ENCODE results near the gene DOK7.
"Not testable (repeated sequence)": the region's sequence is repeated elsewhere in the genome, so short reads cannot be mapped to it uniquely, and the experiment has no call there.

The DOK7 gene

DNA sequence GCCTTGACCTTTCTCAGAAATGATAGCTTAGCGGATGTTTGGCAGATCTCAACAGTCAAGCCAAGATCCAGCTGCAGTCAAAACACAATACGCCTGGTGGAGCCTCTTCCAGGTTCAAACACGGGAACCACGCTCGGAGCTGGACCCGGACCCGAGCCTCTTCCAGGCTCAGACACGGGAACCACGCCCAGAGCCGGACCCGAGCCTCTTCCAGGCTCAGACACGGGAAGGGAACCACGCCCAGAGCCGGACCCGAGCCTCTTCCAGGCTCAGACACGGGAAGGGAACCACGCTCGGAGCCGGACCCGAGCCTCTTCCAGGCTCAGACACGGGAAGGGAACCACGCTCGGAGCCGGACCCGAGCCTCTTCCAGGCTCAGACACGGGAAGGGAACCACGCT, 48.5 kb downstream of the DOK7 start:
- not testable (repeated sequence) for DNase-seq

DNA sequence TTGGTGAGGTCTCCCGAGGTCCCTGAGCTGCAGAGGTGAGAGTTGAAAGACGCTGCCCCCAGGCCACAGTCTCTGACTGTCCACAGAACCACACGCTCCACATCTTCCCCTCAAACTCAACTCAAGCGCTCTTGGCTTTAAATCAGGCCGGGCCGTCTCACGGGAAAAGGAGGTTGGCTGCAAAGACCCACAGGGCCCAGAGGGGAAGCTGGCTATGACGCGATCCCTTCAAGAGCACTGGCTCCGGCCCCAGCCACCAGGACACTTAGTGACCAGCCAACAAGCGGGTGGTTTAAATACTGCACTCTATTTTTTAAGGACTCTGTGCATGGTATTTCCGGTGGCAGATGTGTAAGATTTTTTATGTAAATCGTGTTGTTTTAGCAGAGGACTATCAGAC, 49.2 kb downstream of the DOK7 start:
- DNase-seq: no peak

DNA sequence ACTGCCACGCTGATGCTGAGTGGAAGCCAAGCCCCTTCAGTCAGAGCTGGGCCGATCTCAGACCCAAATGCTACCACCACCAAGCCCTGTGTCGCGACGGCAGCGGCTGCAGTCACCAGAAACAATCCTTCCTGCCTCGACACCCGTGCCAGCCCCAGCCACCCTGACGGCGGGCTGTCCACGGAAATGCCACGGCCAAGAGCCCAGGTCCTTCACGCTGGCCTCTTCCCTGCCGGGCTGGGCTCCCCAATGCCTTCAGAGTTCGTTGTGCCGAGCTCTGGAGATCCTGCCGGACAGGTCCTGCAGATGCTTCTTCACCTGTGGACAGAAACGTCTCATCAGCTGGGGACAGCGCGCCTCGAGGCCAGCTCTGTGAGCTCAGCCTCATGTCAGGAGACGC, 49.6 kb downstream of the DOK7 start:
- DNase-seq: no peak

DNA sequence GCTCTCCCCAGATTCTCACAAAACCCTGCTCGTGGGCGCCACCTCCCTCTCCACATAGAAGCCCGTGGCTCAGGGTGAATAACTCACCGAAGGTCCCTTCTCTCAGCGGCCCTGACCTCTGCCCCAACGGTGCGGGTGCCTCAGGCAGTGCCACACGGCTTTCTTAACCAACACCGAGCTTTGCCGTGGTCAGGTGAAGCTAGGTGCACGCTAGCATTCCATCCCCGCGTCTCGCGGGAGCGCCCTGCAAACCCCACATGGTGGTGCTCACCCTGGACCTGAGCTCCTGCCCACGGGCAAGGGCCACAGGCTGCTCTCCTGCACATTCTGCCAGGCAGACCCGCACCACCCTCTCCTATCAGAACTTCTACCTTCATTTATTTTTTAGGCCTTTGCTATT, 50.7 kb downstream of the DOK7 start:
- no peak for DNase-seq

DNA sequence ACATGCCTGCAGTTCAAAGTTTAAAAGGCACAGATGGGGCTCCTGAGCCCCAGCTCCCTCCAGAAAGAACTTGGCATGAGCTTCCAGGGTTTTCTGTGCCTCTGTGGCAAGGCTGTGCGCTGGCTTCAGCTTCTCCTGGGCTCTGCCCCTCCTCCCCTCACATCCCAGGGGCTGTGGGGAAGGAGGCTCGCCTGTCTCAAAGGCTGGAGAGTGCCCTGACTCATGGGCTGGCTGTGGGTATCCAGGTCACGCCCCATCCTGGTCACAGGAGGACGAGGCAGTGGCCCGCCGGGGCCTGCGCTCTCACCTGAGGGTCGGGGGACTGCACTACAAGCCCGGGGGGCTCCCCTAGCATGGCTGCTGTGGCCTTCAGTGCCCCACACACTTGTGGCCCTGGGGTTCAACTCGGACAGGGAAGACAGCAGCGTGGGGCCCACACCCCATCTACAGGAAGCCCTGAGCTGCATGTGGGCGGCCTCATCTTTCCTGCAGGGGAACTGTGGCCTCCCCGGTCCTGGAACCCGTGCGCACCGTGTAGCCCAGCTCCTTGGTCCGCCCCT, 51.2 kb downstream of the DOK7 start:
- no peak for DNase-seq

DNA sequence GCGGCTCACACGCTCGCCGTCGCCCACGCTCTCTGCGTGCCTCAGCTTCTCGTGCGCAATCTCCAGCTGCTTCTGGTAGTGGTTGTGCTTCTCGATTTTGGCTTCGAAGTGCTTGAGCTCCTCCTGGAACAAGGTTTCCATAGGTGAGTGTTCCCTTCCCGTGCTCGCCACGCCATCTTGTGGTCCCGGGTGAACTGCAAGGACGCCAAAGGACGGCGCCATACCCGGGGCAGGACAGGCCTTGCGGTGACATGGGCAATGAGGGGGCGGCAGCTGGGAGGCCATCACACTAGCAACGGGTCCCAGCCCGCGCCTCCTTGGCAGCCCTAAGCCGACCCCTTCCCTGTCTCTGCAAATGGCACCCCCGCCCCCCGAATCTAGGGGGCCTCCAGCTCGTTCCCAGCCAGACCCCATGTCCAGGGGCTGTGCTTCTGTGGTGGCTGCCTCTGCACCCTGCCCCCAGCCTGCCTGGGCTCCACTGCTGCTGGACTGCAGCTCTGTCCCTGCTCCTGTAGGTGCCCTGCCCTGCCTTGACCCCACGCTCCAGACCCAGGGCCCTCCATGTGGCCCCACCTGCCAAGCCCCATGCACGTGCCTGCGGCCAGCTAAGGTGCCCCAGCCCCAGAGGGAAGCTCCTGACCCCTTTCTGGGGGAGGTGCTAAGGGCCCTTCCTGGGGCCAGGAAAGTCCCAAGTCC, 51.8 kb downstream of the DOK7 start:
- no peak for DNase-seq

DNA sequence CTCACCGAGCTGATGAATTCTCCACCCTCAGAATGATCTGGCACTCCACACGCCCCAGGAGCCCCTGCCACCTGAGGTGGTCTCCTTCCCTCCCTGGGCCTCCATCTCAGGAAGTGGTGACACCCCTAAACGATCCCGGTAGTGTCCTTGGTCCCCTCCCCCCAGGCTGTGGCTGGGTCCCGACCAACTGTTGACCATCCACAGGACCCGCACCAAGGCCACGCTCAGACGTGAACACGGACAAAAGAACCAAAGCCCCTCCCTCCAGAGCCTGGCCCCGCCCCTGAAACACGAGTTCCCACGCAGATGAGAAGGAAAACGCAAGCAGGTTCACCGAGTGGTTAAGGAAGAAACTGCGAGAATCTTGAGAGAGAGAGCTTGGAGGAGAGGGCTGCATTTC, 52.5 kb downstream of the DOK7 start:
- DNase-seq: no peak

DNA sequence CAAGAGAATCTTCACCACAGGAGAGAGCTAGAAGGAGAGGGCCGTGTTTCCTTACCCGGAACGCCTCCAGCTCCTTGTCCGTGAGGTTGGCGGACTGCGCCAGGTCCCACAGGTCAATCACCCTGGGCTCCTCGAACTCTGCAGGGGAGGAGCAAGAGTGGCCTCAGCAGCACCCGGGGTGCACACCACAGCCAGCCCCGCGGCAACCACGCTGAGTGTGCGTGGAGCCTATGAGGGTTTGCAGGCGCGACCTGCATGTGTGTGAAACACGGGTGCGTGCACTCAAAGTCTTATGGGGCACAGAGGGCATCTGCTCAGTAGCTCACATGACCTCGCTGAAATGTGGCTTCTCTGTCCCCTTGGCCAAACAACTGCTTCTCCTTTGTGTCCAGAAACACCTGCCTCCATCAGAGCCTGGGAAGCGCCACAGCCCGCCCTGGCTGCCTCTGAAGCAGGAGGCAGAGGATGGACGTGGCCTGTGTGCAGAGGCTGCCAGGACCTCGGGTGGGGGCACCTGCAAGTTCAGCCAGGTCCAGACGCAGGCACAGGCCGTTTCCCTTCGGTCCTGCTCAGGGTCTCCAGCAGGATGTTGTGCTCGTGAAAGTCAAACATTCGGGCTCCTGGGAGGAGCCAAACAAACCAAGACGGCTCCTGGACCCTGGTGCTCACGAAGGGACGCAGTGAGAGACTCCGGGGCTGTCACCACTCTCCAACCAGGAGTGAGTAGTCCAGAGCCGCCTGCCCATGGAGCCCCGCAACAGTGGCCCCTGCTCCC, 53.1 kb downstream of the DOK7 start:
- DNase-seq: no peak

DNA sequence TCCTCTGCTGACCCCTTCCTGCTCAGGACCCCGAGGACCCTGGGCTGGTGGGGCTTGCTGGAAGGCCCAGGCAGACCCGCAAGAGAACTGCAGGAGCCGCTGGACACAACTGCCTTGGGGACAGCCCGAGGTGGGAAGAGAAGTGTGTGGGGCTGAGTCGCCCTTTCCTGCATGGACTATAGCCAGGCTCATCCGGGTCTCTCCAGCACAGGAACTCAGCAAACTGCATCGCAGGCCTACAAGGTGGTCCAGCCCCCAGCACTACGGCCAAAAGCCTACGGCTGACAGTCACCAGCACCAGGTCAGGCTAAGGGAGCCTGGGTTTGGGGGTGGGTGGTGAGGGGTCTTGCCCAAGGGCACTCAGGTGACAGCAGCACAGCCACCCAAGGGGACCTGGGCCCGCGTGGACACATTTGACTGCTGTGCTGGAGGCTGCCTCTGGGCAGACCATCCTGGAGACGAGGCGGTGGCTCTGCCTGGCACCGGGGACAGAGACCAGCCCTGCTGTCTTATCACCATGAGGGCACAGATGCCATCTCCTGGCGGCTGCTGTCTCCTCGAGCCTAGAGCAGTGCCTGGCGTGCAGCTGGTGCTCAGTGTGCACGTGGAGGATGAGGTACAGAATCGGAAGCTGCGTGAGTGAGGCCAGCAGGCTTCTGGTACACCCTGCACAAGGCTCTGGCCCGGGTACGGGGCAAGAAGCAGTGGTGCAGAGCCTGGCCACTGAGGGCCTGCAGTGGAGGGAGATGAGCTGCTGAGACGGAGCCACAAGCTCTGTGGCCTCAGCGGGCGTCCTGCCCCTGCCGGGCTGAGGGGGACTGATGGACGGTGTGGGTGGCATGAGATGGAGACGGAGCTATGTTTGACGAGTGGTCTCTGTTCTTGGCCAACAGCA, 54.0 kb downstream of the DOK7 start:
- no peak for DNase-seq

DNA sequence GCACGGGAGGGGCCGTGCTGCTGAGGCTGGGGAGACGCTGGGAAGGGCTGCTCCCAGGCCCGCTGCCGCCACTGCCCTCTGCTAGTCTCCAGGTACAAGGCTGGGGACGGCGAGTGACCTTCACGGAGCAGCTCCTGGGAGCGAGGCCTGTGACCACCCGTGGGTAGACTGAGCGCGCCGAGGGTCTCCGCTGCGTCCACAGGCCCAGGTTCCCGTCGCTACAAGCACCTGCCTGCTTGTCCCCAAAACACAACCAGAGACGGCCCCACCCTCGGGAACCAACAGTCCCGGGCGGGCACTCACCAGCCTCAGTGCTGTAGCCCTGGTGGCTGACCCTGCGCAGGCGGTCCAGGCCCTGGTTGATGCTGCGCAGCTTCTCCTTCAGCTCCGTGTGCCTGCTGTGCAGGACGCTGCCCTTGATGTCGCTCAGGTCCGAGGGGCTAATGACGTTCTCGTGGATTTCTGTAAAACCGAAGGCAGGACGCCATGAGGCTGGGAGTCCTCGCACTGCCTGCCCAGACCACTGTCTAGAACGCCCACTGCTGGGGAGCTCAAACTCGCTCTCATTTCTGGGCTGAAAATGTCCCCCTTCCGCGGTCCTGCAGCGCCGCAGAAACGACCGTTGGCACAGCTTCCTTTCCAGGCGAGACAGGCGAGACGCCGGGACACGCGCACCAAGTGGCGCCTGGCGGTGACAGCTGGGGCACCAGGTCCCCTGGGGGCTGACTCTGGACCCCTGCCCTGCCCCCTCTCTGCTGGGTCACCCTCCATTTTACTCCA, 54.8 kb downstream of the DOK7 start:
- DNase-seq: no peak

DNA sequence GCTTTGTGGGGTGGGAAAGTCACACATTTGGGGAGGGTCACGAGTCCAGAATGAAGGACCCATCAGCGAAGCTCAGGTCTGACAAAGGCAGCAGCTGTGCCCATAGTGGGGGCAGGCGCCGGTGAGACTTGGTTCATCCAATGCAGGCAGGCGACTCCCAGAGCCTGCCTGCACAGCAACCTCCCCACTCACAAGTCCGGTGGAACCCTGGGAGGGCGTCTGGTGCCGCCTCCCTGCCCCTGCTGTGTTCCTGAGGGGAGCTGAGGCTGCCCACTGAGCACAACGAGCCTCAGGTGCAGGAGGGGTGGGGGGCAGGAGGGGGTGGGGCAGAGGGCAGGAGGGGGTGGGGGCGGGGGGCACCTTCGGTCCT, 55.4 kb downstream of the DOK7 start:
- DNase-seq: no peak

DNA sequence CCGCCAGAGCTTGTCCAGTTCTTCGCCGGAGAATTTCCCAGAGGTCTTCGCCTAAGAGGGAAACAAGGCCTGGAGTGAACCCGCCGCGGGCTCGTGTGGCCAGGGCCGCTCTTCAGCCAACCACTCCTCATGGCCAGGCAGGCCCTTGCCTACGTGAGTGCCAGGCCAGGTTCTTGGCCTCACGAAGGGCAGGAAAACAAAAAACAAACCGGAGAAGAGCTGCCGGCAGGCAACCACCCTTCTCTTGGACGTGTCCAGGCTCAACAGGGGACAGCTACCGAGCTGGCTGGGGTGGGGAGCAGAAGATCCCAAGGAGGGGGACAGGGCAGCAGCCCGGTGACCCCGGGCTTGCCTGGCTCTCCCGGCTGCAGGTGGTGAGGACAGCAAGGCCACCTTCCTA, 55.8 kb downstream of the DOK7 start:
- DNase-seq: no peak

DNA sequence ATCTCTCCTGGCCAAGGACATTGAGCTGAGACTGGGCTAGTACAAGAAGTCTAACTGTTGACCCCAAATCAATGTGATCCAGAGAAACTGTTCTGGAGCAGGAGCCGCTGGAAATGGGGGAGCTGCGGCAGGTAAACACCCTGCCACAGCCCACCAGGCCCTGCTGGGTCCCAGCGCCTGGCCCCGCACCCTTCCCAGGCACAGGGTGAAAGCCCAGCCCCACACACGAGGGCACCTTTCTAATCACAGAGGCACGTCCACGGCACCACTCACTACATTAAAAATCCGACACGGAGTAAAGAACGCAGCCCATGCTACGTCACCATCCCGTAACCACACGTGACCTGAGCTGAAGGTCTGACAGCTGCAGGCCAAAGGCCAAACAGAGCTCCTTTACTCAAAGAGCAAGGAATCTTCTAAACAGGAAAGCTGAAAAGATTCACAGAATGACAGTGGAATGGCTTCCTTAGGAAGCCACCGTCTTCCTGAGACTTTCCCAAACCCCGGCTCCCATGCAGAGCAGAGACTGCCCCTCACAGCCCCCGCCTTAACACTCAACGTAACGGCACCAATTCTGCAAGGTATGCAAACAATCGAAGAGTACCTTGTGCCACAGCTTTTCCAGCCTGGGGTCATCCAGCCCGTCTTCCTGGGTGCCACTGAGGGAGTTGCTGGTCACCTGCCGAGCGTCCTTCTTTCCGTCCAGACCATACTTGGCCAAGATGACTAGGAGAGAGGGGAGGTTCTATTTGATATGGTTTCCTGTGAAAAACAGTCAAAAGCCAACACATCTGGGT, 56.6 kb downstream of the DOK7 start:
- DNase-seq: no peak

DNA sequence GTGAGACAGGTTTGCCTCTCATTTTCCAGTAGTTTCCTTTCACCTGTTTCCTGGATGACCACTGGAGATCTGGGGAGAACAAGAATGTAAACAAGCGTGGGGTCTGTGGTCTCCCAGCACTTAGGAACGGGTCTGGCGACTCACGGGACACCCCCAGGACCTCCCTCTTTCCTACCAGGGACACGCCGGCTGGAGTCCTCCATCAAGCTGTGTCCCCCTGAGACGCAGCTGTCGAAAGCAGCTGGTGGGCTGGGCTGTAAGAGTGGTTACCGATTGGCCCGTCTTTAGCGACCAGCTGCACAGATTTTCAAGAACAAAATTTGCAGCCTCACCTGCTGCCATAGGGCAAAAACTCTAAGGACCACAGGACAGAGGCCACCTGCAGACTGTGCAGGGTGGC, 57.2 kb downstream of the DOK7 start:
- DNase-seq: no peak

DNA sequence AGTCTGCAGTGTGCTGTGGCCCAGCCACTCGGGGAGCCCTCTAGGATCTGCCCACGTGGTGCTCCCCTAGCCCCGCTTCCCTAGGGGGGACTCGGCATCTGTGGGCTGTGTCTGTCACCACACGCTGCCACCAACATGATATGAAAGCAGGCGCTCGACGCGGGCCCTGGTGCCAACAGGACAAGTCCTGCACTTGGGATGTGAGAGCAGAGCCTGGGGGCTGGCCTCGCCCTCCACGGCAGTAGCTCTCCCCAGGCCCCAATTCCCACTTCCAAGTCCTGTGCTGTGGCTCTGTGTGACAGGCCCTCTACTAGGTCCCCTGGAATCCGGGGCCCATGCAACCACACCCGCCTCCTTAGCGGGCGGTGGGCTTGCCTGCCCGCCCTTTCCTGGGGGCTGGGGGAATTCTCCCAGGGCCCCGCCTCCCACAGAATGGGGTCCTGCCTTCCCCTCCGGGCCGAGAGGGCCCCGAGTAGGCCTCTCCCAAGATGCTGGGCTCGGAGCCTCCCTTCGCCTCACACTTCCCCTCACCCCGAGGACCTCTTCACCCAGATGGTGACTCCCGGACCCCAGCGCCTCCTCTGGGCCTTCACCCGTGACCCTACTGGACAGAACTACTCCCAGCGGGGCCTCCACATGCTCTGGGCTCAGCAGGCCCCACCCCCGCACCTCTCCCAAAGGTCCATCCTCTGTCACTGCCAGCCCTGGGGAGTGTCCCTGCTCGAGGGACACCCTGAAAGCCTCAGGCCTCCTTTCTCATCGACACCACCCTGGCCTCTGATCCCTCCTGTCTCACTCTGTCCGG, 57.9 kb downstream of the DOK7 start:
- DNase-seq: no peak

DNA sequence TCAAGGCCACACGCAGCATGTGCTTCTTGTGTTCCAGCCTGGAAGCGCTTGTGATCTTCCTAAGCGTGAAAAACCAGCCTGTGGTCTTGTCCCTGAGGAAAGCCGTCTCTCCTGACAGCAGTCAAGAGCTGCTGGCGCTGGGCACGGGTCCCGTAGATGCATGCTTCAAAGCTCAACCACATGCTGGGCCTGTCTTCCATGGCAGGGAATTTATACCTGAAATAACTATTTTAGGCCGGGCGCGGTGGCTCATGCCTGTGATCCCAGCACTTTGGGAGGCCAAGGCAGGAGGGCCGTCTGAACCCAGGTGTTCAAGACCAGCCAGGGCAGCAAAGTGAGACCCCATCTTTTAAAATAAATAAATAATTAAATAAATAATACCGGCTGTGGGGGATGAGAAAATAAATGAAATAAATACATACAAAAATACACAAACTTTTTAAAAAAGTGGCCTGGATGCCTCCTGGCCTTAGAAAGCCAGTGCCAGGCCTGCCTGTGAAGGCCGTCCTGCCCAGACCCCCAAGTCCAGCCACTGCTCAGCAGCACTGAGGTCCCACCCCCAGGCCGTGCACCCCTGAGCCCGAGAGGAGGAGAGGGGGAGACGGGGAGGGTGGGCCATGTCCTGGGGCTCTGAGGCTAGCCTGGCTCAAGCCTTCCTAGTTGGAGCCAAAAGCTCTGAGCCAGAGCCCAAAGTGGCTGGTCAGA, 58.7 kb downstream of the DOK7 start:
- no peak for DNase-seq

DNA sequence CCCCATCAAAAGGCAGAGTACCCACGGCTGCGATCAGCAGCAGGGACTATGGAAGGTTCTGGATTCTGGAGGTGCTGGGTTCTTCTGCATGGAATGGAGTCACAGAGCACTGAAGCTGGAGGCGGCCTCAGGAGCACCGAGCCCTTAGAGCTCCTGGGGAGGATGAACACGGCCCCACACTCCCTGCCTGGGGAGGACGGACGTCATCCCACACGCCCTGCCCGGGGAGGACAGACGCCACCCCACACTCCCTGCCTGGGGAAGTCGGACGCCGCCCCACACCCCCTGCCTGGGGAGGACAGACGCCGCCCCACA, 59.2 kb downstream of the DOK7 start:
- DNase-seq: no peak

DNA sequence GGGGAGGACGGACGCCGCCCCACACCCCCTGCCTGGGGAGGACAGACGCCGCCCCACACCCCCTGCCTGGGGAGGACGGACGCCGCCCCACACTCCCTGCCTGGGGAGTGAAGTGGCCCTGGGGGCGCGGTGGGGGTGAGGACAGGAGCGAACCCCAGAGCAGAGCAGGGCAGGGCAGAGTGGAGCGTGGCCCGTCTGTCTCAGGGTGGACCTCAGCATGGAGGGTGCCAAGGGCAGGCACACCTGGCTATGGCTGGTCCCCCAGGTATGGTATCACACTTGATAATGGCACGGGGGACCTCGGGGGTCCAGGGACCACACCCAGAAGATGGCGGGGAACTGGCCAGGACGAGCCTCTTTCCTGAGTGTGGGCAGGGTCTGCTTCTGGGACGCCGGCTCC, 59.5 kb downstream of the DOK7 start:
- DNase-seq: no peak

DNA sequence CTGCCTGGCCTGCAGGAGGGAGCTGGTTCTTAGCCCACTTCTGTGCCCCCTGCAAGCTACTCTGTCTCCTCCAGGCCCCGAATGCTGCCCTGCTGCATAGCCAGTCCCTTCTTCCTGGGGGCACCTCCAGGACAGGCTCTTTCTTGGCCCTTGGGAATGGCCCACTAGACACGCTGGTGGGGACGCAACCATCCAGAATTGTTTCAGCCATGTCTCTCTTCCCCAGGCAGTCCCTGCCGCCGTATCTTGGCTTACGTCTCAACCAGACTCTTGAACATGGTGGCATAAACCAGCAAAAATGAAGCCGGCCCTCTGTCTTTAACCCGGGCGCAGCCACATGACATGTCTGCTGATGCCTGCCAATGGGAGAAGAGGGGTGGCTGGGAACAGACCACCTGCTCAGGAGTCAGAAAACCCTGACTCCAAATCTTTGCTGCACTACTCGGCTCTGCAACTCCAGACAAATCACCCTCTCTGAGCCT, 60.1 kb downstream of the DOK7 start:
- no peak for DNase-seq

DNA sequence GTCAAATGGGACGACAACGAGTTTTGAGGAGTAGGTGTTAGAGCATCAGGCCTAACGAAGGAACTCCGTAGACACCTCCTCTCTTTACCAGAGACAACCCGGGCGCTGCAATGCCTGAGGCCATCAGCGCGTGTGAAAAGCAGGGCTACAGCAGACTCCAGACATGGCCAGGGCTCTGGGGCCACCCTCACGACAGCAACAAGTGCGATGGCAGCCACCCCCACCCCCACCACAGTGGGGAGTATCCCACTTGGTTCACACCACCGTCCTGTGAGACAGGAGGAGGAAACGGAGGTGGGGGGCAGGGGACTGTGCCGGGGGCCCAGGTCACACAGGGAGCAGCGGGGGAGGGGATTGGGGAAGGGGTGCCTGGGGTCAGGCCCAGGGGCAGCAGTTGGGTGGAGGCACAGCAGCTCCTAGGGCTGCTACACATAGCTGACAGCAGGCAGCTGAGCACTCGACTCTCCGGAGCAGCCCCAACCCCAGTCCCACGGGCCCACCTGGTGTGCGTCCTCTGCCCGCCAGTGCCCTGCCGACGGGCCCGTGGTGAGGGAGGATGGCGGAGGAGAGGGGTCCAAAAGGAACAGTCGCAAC, 60.6 kb downstream of the DOK7 start:
- no peak for DNase-seq

Data from right forelimb (tissue), 1 donor.